Retina (tissue), 1 donor: ENCODE results near the gene OVCH1.

Experiments used
- DNase-seq: peaks from one replicate; pipeline ENCODE4 v3.0.0-alpha.2; 2016

Gene OVCH1, protein sequence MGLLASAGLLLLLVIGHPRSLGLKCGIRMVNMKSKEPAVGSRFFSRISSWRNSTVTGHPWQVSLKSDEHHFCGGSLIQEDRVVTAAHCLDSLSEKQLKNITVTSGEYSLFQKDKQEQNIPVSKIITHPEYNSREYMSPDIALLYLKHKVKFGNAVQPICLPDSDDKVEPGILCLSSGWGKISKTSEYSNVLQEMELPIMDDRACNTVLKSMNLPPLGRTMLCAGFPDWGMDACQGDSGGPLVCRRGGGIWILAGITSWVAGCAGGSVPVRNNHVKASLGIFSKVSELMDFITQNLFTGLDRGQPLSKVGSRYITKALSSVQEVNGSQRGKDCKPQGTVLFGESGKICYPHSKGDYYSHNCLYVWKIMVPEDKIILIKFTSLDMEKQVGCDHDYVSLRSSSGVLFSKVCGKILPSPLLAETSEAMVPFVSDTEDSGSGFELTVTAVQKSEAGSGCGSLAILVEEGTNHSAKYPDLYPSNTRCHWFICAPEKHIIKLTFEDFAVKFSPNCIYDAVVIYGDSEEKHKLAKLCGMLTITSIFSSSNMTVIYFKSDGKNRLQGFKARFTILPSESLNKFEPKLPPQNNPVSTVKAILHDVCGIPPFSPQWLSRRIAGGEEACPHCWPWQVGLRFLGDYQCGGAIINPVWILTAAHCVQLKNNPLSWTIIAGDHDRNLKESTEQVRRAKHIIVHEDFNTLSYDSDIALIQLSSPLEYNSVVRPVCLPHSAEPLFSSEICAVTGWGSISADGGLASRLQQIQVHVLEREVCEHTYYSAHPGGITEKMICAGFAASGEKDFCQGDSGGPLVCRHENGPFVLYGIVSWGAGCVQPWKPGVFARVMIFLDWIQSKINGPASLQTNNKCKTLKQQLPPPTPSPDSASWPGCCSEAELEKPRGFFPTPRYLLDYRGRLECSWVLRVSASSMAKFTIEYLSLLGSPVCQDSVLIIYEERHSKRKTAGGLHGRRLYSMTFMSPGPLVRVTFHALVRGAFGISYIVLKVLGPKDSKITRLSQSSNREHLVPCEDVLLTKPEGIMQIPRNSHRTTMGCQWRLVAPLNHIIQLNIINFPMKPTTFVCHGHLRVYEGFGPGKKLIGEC

DNA sequence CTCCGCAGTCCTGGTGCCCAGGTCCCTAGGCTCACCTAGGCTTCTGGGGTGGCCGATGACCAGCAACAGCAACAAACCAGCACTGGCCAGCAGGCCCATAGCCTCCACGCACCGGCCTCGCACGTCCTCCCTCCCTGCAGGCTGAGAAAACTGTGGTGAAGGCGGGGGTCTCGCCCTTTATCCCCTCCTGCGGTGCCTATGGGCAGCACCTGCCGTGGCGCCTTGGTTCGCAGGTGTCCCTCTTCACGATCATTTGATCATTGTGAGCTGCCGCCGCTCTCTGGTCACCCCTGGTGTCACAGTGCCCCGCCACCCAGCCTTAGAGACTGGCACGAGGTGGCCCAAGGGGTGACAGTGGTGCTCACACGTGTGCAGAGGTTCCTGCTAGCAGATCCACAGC lies at the start of gene OVCH1:
OVCH1 (minus strand) TSS at position 99 of the 400 bp plus-strand sequence; CDS start at position 99, 0 bp downstream.
- DNase-seq = no peak

DNA sequence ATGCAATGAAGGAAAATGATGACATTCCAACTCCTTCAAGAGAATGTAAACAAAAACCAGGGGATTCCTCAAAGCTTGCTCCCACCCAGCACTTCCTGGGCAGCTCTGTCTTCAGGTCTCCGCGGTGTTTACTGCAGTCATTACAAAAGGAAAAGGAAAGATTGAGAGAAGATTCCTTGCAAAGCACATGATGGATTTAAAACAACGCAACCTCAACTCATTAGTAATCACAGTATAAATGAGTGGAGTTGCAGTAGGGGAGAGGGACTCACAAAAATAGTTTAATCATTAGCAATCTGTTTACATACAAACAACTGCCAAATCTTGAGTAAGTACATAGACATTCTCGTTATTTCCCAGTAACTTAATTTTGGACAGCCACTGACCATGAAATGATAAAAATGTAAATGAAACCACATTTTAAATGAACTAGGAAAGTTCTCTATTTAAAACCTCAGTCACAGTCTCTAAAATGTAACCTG lies 49.7 kb upstream of the OVCH1 start:
- DNase-seq = no peak

DNA sequence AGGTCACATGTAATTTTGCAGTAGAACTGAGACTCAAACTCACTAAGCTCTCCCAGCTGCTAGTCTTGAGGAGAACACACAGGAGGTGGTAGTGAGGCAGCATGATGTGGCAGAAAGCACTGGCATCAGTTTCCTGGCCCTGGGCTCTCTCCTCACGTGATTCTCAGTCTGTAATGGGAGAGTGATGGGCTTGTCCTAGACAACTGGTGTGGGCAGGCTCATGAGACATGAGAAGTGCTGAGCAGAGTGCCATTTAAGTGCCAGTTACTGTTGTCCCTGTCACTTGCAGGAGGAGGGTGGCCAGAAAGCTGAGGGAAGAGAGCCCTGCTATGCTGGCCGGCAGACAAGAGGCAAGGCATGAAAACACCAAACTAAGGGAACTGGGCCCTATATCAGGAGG lies 48.5 kb upstream of the OVCH1 start:
- no peak for DNase-seq

DNA sequence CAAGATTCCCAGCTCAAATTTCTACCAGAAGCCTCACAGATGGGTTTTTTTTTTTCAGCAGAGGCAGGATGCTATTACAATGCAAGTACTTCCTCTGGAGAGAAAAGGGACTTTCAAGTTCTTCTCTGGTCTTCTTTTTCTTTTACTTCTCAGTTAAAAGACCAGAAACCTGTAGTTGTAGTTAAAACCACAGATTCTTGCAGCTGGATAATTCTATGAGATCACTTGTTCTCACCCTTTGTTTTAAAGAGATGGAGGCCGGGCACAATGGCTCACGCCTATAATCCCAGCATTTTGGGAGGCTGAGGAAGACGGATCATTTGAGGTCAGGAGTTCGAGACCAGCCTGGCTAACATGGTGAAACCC lies 47.6 kb upstream of the OVCH1 start:
- DNase-seq = no peak

DNA sequence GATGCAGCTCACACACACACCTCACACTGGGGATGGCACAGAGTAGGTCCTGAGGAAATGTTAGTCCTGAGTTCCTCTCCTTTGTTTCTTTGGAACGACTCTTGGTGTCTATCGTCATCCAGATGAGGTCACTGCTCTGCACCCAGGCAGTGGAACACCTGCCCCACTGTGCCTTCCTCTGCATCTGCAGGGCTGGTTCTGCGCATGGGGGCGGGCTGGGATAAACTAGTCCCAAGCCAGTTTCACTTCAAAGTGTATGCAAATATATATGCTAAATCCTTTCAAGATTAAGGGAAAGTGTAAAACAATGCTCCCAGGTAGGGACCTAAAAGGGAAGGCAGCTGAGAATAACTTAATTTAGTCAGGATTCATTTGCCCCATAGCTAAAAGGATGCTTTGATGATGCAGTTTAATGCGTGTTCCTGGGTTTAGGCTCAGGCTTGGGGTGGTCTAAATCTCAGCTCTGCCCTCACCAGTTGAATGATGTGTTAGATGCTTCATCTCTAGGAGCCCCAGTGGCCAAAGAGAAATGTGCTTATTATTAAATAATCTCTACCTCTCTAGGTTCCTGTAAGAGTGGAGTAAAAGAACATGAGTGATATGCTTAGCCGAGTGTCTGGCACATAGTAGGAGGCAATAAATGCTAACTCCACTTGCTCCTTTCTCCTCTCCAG lies 47.1 kb upstream of the OVCH1 start:
- DNase-seq = no peak

DNA sequence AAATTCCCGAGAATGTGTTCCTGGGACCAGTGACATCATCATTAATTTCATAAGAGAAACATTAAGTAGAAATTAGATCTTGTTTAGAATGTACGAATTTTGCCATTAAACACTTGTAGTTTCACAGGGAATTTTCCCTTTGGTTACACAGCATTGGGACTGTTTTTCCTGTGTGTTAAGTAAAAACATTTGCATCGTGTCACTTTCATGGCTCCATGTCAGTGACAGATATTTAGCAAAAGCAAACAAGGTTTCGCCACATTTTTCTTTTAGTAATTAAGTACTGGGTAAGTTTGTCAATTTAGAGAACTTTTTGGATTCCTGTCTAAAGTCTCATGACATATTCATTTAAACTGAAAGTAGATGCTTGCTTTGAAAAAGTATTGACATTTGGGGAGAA lies 45.5 kb upstream of the OVCH1 start:
- DNase-seq = no peak

DNA sequence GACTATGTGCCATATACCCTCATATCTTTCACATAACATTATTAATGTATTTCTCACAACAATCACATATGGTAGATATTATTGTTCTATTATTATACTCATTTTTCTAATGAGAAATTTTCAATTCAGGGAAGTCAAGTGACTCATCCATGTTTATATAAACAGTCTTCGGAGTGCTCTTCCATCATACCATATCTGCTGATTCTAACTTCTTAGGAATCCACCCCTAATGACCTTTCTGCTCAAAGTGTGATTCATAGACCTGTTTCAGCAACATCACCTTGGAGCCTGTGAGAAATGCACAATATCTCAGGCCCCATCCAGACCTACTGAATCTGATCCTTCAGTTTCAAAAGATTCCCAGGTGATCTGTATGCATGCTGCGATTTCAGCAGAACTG lies 39.8 kb upstream of the OVCH1 start:
- no peak for DNase-seq

DNA sequence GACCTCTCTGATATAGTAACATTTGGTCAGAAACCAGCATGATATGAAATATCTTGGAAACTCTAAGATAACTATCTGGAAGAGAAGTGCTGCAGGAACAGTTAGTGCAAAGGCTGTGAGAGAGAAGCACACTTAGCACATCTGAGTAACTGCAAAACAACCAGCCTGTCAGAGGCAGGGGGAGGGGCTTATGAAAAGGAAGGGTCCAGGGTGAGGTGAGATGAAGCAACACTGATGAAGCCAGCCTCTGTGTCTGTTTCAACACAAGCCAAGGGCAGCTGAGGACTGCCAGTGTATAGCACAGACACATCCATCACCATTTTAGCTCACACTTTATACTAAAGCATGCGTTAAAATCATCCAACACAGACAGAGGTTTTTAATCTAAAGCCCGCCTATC lies 37.4 kb upstream of the OVCH1 start:
- DNase-seq = peak; percentile 13

- no peak for DNase-seq
These were observed 36.5 kb upstream of the OVCH1 start for GRCh38 chr12:29533815-29534489.

DNA sequence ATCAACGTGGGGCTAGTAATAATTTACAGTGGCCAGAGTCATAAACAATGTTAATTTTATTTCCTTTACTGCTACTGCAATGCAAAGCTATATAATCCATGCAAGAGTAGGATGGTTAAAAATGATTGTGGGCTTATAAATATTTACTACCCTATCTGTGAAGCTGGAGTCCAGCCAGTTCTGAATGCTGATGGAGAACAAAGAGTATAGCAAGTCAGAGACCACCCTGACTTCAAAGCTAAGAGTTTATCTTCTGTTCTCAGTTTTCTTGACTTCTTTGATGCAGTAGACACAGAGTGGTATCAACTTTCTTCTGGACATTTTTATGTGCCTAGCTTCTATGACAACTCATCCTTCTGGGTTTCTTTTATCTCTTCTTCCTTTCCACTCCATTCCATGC lies 34.0 kb upstream of the OVCH1 start:
- DNase-seq = no peak

GRCh38 chr12:29530436-29530835 lies 33.0 kb upstream of the OVCH1 start:
- no peak for DNase-seq

DNA sequence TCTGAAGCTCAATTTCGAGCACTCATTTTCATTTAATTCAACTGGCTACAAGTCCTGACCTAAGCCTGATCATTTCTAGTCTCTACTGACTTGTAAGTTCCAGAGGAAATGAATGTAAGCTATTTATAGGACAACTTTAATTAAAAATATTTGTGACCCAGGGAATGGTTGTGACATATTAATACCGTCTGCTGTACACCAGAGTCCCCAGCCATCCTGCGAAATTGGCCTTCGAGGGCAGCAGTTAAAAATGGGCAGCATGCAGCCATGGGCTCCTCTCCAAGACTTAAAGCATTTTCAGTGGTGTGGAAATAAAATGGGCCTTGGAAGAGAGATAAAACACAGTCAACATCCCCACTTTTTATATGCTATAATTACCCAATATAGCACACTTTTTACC lies 30.7 kb upstream of the OVCH1 start:
- no peak for DNase-seq

DNA sequence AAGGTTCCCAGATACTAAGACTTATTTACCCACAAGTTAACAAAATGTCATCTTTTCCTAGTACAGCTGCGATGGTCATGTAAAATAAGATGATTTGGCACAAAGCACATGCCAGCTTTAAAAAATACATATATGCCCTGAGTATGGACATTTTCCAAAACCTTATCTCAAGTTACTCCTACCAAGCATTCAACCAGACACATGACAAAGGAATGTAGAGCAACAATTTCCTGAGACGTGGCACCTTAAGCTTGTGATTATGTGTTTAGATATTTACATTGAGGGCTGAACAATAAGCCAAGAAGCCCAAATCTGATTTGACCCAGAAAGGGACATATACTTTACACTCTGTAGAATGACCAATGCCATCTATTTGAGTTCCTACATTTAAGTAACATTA lies 24.5 kb upstream of the OVCH1 start:
- DNase-seq = no peak

GRCh38 chr12:29519585-29520182 lies 22.2 kb upstream of the OVCH1 start:
- peak; percentile 29 for DNase-seq

- DNase-seq = no peak
These were observed 20.9 kb upstream of the OVCH1 start for GRCh38 chr12:29518407-29518806.

- no peak for DNase-seq
These were observed 19.8 kb upstream of the OVCH1 start for GRCh38 chr12:29517264-29517663.

GRCh38 chr12:29516431-29516875 lies 19.0 kb upstream of the OVCH1 start:
- no peak for DNase-seq

- DNase-seq = no peak
These were observed 13.2 kb upstream of the OVCH1 start for GRCh38 chr12:29510591-29511185.

DNA sequence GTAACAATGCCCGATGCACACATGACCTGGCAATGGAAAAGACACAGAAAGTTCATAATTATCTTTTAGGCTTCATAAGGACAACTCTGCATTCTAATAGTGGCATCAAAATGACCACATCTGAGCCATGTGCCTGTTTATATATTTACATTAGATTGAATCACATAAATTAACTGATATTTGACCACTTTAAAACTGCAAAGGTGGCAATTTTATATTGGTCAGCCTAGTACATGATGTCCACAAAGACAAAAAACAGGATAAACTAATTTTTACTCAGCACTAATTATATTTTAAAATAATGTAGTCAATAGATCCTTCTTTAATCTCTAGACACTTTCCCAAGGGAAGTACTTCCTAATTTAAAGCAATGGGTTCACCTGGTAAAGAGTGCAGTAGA lies 12.0 kb upstream of the OVCH1 start:
- DNase-seq = no peak

GRCh38 chr12:29508949-29509348 lies 11.5 kb upstream of the OVCH1 start:
- DNase-seq = no peak

GRCh38 chr12:29505122-29505521 lies 7.6 kb upstream of the OVCH1 start:
- DNase-seq = no peak
